ENCODE data around the gene PRXL2A. TPM values are rescaled to one million over a fixed set of nuclear protein-coding genes. Genes with fewer than 3 reads are reported as not detected.

The PRXL2A gene
- total and polyA plus RNA-seq, 2 experiments from 2014 or later = 166 to 222 TPM

- DNase-seq (ENCODE audit: low spot score) = no peak
- Histone ChIP-seq H4K20me1 (ENCODE audit: insufficient read depth, poor library complexity, severe bottlenecking) (no peaks in the 10 kb centered on the region), H3K4me2 (peak overlapping the region; percentile 86), H3K9me2 (replicated peaks; ENCODE audit: insufficient read depth) (no peaks in the 10 kb centered on the region), H3K79me2 (peaks cover 73% of the 10 kb centered on the region), H3K4me1 (ENCODE audit: insufficient read depth) (peaks cover 82% of the 10 kb centered on the region), H3K27ac (peak overlapping the region; percentile 94), H3K4me3 (no peak overlapping the region), H3K9me3 (ENCODE audit: low read depth) (no peaks in the 10 kb centered on the region), H3K36me3 (replicated peaks; ENCODE audit: insufficient read depth, low read depth) (no peaks in the 10 kb centered on the region), H3K27me3 (no peaks in the 10 kb centered on the region), H2AFZ (no peak overlapping the region)
- TF ChIP-seq CTCF (IDR thresholded peaks at IDR 0.05; ENCODE audit: poor library complexity) = no peak
- TF ChIP-seq EZH2phosphoT487 (IDR thresholded peaks at IDR 0.05; ENCODE audit: low read depth, severe bottlenecking, unreplicated experiment) = no peak
- no peak for TF ChIP-seq EZH2 (IDR thresholded peaks at IDR 0.05; ENCODE audit: borderline replicate concordance)
- 91% methylated on average over 5 of the region's 5 CpGs for WGBS (ENCODE audit: low lambda C conversion rate, missing lambda C conversion rate)
Measured at GRCh38 chr10:80412486-80412885, 4.1 kb downstream of the PRXL2A start.

GRCh38 chr10:80413271-80413996 is 5.1 kb downstream of the PRXL2A start:
- peaks cover 82% of the 10 kb centered on the region for H3K79me2 ChIP-seq
- H3K36me3 ChIP-seq (replicated peaks; ENCODE audit: insufficient read depth, low read depth) = no peaks in the 10 kb centered on the region
- H3K9me2 ChIP-seq (replicated peaks; ENCODE audit: insufficient read depth) = no peaks in the 10 kb centered on the region
- TF ChIP-seq CTCF (IDR thresholded peaks at IDR 0.05; ENCODE audit: poor library complexity) = no peak
- no peak for TF ChIP-seq EZH2 (IDR thresholded peaks at IDR 0.05; ENCODE audit: borderline replicate concordance)
- TF ChIP-seq EZH2phosphoT487 (IDR thresholded peaks at IDR 0.05; ENCODE audit: low read depth, severe bottlenecking, unreplicated experiment) = no peak
- H3K4me1 ChIP-seq (ENCODE audit: insufficient read depth) = peaks cover 86% of the 10 kb centered on the region
- H2AFZ ChIP-seq = no peak overlapping the region
- peak overlapping the region; percentile 94 for H3K27ac ChIP-seq
- DNase-seq (ENCODE audit: low spot score) = peak; percentile 77
- no peaks in the 10 kb centered on the region for H3K9me3 ChIP-seq (ENCODE audit: low read depth)
- 41% methylated on average over 12 of the region's 12 CpGs for WGBS (ENCODE audit: low lambda C conversion rate, missing lambda C conversion rate)
- peak overlapping the region; percentile 86 for H3K4me2 ChIP-seq
- H4K20me1 ChIP-seq (ENCODE audit: insufficient read depth, poor library complexity, severe bottlenecking) = no peaks in the 10 kb centered on the region
- H3K4me3 ChIP-seq = no peak overlapping the region
- no peaks in the 10 kb centered on the region for H3K27me3 ChIP-seq

- Histone ChIP-seq H3K79me2 (peaks cover 82% of the 10 kb centered on the region), H2AFZ (no peak overlapping the region), H3K9me3 (ENCODE audit: low read depth) (no peaks in the 10 kb centered on the region), H3K9me2 (replicated peaks; ENCODE audit: insufficient read depth) (no peaks in the 10 kb centered on the region), H3K36me3 (replicated peaks; ENCODE audit: insufficient read depth, low read depth) (no peaks in the 10 kb centered on the region), H3K4me1 (ENCODE audit: insufficient read depth) (peaks cover 85% of the 10 kb centered on the region), H3K4me3 (no peak overlapping the region), H3K27me3 (no peaks in the 10 kb centered on the region), H3K27ac (peak overlapping the region; percentile 94), H4K20me1 (ENCODE audit: insufficient read depth, poor library complexity, severe bottlenecking) (no peaks in the 10 kb centered on the region), H3K4me2 (peak overlapping the region; percentile 86)
- TF ChIP-seq EZH2 (IDR thresholded peaks at IDR 0.05; ENCODE audit: borderline replicate concordance) (no peak), EZH2phosphoT487 (IDR thresholded peaks at IDR 0.05; ENCODE audit: low read depth, severe bottlenecking, unreplicated experiment) (no peak), CTCF (IDR thresholded peaks at IDR 0.05; ENCODE audit: poor library complexity) (no peak)
- DNase-seq (ENCODE audit: low spot score) = no peak
- 25% methylated on average over 7 of the region's 7 CpGs for WGBS (ENCODE audit: low lambda C conversion rate, missing lambda C conversion rate)
Measured at GRCh38 chr10:80414142-80414895, 6.0 kb downstream of the PRXL2A start.

All from hepatocyte (in vitro differentiated cells).